NT2/D1 (cell line): ENCODE results near the gene MORF4L1.

ENCODE experiments used
- SUZ12 ChIP-seq: IDR thresholded peaks from 2 replicates; pipeline ENCODE4 v1.6.1; 2011; ENCODE audit not compliant: insufficient read length, insufficient read depth; ENCODE audit errors: extremely low read depth
- ZNF274 ChIP-seq: IDR thresholded peaks from 2 replicates; pipeline ENCODE4 v1.6.1; 2011; ENCODE audit warnings: mild to moderate bottlenecking, low read depth, low read length

GRCh38 chr15:78932258-78932808 lies 59.6 kb downstream of the MORF4L1 start:
- no peak for TF ChIP-seq ZNF274
- TF ChIP-seq SUZ12: no peak
